Measurements from ENCODE around the gene SRSF2.

SRSF2 gene

DNA sequence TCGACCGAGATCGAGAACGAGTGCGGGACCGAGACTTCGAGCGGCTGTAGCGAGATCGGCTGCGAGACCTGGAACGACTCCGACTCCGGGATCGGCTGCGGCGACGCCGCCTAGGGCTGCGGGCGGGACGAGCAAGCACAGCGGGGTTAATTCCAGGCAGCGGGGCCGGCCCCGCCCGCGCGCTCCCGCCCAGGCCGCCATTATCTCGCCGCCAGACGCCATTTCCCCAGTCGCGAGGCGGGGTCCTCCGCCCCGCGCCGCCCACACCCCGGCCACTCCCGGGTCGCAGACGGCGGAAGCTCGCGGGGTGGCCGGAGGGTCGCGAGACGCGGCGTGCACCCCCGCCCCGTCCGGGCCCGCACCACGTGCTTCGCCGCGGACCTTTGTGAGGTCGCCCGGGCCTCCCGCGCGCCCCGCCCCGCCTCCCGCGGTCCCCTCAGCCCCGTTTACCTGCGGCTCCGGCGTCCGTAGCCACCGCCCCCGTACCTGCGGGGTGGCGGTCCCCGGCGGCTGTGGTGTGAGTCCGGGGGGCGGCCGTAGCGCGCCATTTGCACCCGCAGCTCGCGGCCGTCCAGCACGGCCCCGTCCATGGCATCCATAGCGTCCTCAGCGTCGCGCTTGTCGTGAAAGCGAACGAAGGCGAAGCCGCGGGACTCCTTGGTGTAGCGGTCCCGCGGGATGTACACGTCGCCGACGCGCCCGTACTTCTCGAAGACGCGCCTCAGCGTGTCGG is 616 bp downstream of the SRSF2 start:
- H3K27me3 ChIP-seq (replicated peaks), result no peaks in the 10 kb centered on the region
- peaks cover 44% of the 10 kb centered on the region for H3K36me3 ChIP-seq (replicated peaks)
- TF ChIP-seq, protein P1, sequence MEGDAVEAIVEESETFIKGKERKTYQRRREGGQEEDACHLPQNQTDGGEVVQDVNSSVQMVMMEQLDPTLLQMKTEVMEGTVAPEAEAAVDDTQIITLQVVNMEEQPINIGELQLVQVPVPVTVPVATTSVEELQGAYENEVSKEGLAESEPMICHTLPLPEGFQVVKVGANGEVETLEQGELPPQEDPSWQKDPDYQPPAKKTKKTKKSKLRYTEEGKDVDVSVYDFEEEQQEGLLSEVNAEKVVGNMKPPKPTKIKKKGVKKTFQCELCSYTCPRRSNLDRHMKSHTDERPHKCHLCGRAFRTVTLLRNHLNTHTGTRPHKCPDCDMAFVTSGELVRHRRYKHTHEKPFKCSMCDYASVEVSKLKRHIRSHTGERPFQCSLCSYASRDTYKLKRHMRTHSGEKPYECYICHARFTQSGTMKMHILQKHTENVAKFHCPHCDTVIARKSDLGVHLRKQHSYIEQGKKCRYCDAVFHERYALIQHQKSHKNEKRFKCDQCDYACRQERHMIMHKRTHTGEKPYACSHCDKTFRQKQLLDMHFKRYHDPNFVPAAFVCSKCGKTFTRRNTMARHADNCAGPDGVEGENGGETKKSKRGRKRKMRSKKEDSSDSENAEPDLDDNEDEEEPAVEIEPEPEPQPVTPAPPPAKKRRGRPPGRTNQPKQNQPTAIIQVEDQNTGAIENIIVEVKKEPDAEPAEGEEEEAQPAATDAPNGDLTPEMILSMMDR (IDR thresholded peaks at IDR 0.05; ENCODE audit: low read depth, low read length, missing control alignments), result peak; percentile 24
- peak overlapping the region; percentile 78 for H3K27ac ChIP-seq
- DNase-seq, result peak; percentile 57
- in situ Hi-C loops (cut with HindIII; ENCODE audit: low pct_ligation_motif_present, low sequenced_read_pairs), result no loop called here
- H3K4me3 ChIP-seq (ENCODE audit: low read depth, low read length), result peak overlapping the region; percentile 80

DNA sequence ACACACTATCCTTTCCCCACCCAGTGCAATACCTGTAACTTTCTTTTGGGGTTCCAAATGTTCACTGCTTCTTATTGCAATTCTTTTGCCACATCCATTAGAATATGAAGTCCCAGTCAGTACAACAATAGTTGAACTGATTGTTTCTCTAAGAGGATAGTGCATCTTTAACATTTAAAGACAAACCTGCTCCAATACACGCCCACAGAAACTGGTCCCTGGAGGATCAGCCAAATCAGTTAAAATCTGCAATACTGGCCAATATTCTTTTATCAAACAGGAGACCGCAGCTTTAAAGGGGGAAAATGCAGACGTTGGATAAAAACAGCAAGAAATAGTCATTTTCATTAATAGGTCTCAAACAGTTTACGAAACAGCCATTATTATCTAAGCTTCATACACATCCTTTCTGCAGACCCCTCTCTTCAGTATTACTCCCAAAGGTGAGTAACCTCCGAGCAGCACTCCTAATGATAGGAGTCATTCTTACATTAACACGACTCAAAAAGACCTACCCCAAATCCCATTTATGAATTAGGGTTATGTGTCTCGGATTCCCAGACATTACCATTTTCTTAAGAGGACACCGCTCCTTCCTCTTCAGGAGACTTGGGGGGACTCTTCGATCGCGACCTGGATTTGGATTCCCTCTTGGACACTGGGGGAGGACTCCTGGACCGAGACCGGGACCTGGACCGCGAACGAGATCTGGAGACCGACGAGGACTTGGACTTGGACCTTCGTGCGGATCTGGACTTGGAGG is 1.4 kb downstream of the SRSF2 start:
- Histone ChIP-seq H3K27ac (peak overlapping the region; percentile 78), H3K27me3 (replicated peaks) (no peaks in the 10 kb centered on the region), H3K36me3 (replicated peaks) (peaks cover 48% of the 10 kb centered on the region), H3K4me3 (ENCODE audit: low read depth, low read length) (peak overlapping the region; percentile 80)
- in situ Hi-C loops (cut with HindIII; ENCODE audit: low pct_ligation_motif_present, low sequenced_read_pairs), result no loop called here
- TF ChIP-seq, protein P1 (IDR thresholded peaks at IDR 0.05; ENCODE audit: low read depth, low read length, missing control alignments), result no peak
- DNase-seq, result no peak

DNA sequence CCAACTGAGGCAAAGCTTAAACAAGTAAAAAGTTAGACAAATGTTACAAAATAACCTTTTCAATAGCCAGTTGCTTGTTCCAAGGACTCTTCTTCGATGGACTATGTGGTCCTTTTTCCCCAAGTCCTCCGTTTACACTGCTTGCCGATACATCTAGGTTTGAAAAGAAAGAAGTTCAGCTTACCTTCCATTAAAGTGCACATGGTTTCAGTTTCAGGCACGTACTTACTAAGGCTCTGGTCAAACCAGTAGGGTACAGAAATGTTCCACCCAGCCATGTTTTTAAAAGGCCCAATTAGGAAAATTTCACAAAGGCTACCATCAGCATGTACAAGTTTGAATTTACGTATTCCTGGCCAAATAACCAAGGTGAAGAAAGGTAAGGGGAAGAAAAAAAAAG is 2.1 kb downstream of the SRSF2 start:
- peaks cover 50% of the 10 kb centered on the region for H3K36me3 ChIP-seq (replicated peaks)
- H3K27ac ChIP-seq, result no peak overlapping the region
- H3K4me3 ChIP-seq (ENCODE audit: low read depth, low read length), result peak overlapping the region; percentile 80
- no peak for DNase-seq
- no peaks in the 10 kb centered on the region for H3K27me3 ChIP-seq (replicated peaks)
- in situ Hi-C loops (cut with HindIII; ENCODE audit: low pct_ligation_motif_present, low sequenced_read_pairs), result no loop called here
- TF ChIP-seq, protein P1 (IDR thresholded peaks at IDR 0.05; ENCODE audit: low read depth, low read length, missing control alignments), result no peak

DNA sequence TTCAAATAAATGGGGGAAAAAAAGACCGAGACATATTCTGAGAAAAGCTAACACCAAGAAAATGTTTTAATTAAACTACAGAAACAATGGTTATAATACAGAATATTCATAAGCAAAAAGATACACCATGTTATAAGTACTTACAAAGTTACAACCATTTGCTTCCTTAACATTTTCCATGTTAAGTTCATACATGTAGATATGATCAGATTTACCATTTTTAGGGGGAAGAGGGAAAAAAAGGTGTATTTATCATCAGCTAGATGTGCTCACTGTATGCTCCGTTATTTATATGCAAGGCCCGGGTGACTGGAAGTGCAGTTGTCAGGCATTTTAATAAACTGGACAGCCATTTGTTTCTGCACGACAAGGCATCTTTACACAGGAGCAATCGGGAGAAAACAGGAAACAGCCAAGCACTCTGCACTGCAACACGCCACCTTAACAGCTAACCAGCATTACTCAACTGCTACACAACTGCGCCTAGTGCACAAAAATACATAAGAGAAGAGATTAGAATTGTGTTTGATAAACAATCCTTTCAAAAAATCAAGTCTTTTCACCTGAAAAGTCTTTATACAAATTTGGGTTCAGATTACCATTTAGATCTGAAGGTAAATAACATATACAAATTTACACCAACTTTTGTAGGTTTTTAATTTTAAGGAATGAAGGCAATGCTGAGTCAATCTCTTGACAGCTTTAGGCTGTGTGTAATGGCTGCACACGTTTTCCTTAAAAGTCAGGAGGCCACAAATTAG is 2.9 kb downstream of the SRSF2 start:
- no peak overlapping the region for H3K27ac ChIP-seq
- in situ Hi-C loops (cut with HindIII; ENCODE audit: low pct_ligation_motif_present, low sequenced_read_pairs), result no loop called here
- no peaks in the 10 kb centered on the region for H3K27me3 ChIP-seq (replicated peaks)
- H3K4me3 ChIP-seq (ENCODE audit: low read depth, low read length), result peak overlapping the region; percentile 80
- DNase-seq, result no peak
- peaks cover 50% of the 10 kb centered on the region for H3K36me3 ChIP-seq (replicated peaks)
- TF ChIP-seq, protein P1 (IDR thresholded peaks at IDR 0.05; ENCODE audit: low read depth, low read length, missing control alignments), result no peak

DNA sequence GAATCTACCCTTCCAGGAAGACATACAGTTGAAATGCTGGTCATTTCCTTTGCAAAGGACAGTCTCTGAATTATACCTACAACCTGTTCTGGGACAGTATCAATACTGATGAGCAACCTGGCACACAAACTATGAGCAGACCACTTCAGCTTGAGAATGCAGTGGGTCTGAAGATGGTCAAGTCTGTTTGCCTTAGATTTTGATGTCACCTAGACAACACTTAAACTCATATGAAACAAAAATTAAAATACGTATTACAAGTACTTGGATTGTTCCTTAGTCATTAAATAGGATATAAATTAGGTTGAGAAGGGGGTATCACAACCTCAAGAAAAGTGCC is 3.5 kb downstream of the SRSF2 start:
- Histone ChIP-seq H3K27ac (no peak overlapping the region), H3K36me3 (replicated peaks) (peaks cover 50% of the 10 kb centered on the region), H3K4me3 (ENCODE audit: low read depth, low read length) (peak overlapping the region; percentile 80), H3K27me3 (replicated peaks) (no peaks in the 10 kb centered on the region)
- no peak for DNase-seq
- TF ChIP-seq, protein P1 (IDR thresholded peaks at IDR 0.05; ENCODE audit: low read depth, low read length, missing control alignments), result no peak
- in situ Hi-C loops (cut with HindIII; ENCODE audit: low pct_ligation_motif_present, low sequenced_read_pairs), result no loop called here
